Body of pancreas (tissue), 4 donors: ENCODE data around the gene PHF12.

Experiments
- POLR2A ChIP-seq, 3 donors: fragments of 450-650 bp; IDR thresholded peaks; one replicate each; pipeline ENCODE4 v1.6.1; 2016; ENCODE audit warnings: antibody characterized with exemption in 3 of 3, mild to moderate bottlenecking in 2 of 3
- TF ChIP-seq, protein P1 (sequence below), 7 experiments: fragments of 450-650 bp in 4 of 7; fragments of 200-600 bp in 3 of 7; sonication (generic) in 3 of 7; IDR thresholded peaks; one replicate each; pipeline ENCODE4 v1.5.1; 2016 to 2019; ENCODE audit warnings: antibody characterized with exemption in 7 of 7

DNA sequence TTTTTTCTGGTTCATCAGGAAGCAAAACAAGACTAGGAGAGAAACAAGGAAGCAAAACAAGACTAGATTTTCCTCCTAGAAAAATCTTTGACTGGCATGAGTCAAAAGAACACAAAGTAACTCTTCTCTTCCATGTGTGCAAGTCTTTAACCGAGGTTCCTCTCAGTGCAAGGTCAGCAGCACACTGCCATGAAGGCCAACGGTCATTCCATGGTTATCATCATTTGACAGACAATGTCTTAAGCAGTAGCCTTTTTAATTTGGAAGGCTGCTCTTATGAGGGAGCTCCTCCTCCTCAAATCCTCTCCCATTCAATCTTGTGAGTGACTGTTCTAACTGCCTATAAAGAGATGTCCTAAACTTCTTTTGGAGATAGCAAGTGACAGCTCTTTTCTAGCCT is 33.0 kb downstream of the PHF12 start:
- TF ChIP-seq, protein P1, sequence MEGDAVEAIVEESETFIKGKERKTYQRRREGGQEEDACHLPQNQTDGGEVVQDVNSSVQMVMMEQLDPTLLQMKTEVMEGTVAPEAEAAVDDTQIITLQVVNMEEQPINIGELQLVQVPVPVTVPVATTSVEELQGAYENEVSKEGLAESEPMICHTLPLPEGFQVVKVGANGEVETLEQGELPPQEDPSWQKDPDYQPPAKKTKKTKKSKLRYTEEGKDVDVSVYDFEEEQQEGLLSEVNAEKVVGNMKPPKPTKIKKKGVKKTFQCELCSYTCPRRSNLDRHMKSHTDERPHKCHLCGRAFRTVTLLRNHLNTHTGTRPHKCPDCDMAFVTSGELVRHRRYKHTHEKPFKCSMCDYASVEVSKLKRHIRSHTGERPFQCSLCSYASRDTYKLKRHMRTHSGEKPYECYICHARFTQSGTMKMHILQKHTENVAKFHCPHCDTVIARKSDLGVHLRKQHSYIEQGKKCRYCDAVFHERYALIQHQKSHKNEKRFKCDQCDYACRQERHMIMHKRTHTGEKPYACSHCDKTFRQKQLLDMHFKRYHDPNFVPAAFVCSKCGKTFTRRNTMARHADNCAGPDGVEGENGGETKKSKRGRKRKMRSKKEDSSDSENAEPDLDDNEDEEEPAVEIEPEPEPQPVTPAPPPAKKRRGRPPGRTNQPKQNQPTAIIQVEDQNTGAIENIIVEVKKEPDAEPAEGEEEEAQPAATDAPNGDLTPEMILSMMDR (IDR thresholded peaks at IDR 0.05), result no peak
- no peak for TF ChIP-seq POLR2A (IDR thresholded peaks at IDR 0.05)
